Smooth muscle cell (in vitro differentiated cells): ENCODE measurements around the gene F8. TPM values are rescaled to one million over a fixed set of nuclear protein-coding genes. Genes with fewer than 3 reads are reported as not detected.
"Not testable (repeated sequence)": the region's sequence is repeated elsewhere in the genome, so short reads cannot be mapped to it uniquely, and the experiment has no call there.

Experiments
- DNase-seq: peaks from one replicate; lab custom pipeline; 2025; ENCODE audit not compliant: unreplicated experiment; lab: John Stamatoyannopoulos, UW
- H2AFZ ChIP-seq: fragments of 200-600 bp; sonication (generic); 2 replicates; pipeline ENCODE4 v1.6.0; 2016; ENCODE audit warnings: antibody characterized with exemption, low read depth, mild to moderate bottlenecking
- H3F3A ChIP-seq: fragments of 200-600 bp; sonication (generic); 2 replicates; pipeline ENCODE4 v1.6.0; 2017; ENCODE audit warnings: antibody characterized with exemption, low read depth
- H3K27ac ChIP-seq: fragments of 200-600 bp; sonication (generic); 2 replicates; pipeline ENCODE4 v1.5.1; 2016; ENCODE audit warnings: low read depth, mild to moderate bottlenecking
- H3K27me3 ChIP-seq: fragments of 200-600 bp; sonication (generic); 2 replicates; pipeline ENCODE4 v1.6.1; 2016; ENCODE audit warnings: low read depth, mild to moderate bottlenecking
- H3K36me3 ChIP-seq: fragments of 200-600 bp; sonication (generic); 2 replicates; pipeline ENCODE4 v1.5.1; 2016; ENCODE audit warnings: low read depth
- H3K4me1 ChIP-seq: fragments of 200-600 bp; sonication (generic); 2 replicates; pipeline ENCODE4 v1.5.1; 2016; ENCODE audit warnings: low read depth
- H3K4me2 ChIP-seq: fragments of 200-600 bp; sonication (generic); 2 replicates; pipeline ENCODE4 v1.6.0; 2016; ENCODE audit warnings: mild to moderate bottlenecking
- H3K4me3 ChIP-seq: fragments of 200-600 bp; sonication (generic); 2 replicates; pipeline ENCODE4 v1.5.1; 2016; ENCODE audit warnings: mild to moderate bottlenecking
- H3K79me2 ChIP-seq: fragments of 200-600 bp; sonication (generic); 2 replicates; pipeline ENCODE4 v1.6.0; 2016; ENCODE audit warnings: low read depth, mild to moderate bottlenecking
- H3K9ac ChIP-seq: fragments of 200-600 bp; sonication (generic); 2 replicates; pipeline ENCODE4 v1.6.0; 2016; ENCODE audit warnings: low read depth
- H3K9me3 ChIP-seq: fragments of 200-600 bp; sonication (generic); replicated peaks from 2 replicates; pipeline ENCODE4 v1.5.1; 2016; ENCODE audit warnings: low read depth
- H4K20me1 ChIP-seq: fragments of 200-600 bp; sonication (generic); 2 replicates; pipeline ENCODE4 v1.6.0; 2016; ENCODE audit warnings: low read depth
- CTCF ChIP-seq: fragments of 200-600 bp; sonication (generic); IDR thresholded peaks from 2 replicates; pipeline ENCODE4 v1.5.1; 2017; ENCODE audit warnings: borderline replicate concordance, mild to moderate bottlenecking, antibody characterized with exemption; ENCODE audit not compliant: insufficient read depth, poor library complexity, severe bottlenecking
- WGBS: methylation state at CpG from one replicate; pipeline ENCODE4 v1.1.7; 2016; ENCODE audit warnings: low lambda C conversion rate; 5-methylcytosine and 5-hydroxymethylcytosine counted together
- polyA plus RNA-seq: library from polyadenylated mRNA; unstranded; fragments of >200 nt; fragmentation: Nextera tagmentation; extraction: Ambion mirVana; gene quantifications from 2 replicates; pipeline ENCODE4 v1.2.1, GENCODE V29; 2016
- total RNA-seq: library from RNA; depleted of rRNA; stranded (reverse); fragments of >200 nt; gene quantifications from 2 replicates; pipeline ENCODE4 v1.2.3, GENCODE V29; 2014

F8 gene
- total and polyA plus RNA-seq, 2 experiments from 2014 or later = 1.9 to 3.3 TPM

- Histone ChIP-seq H3K4me2 (no peak overlapping the region), H3K4me3 (no peak overlapping the region), H3K9me3 (no peaks in the 10 kb centered on the region), H3F3A (no peaks in the 10 kb centered on the region), H3K4me1 (no peaks in the 10 kb centered on the region), H3K79me2 (no peaks in the 10 kb centered on the region), H3K27me3 (no peaks in the 10 kb centered on the region), H4K20me1 (no peaks in the 10 kb centered on the region), H3K27ac (no peak overlapping the region), H3K36me3 (no peaks in the 10 kb centered on the region), H3K9ac (no peak overlapping the region), H2AFZ (no peak overlapping the region)
- no peak for DNase-seq
- no peak for TF ChIP-seq CTCF
- 52% methylated on average over 1 of the region's 1 CpG for WGBS
Measured at GRCh38 chrX:154902408-154902807, 120.1 kb downstream of the F8 start.

GRCh38 chrX:154900323-154900722 is 122.2 kb downstream of the F8 start:
- no peaks in the 10 kb centered on the region for H3K27me3 ChIP-seq
- no peak for TF ChIP-seq CTCF
- H2AFZ ChIP-seq = no peak overlapping the region
- no peaks in the 10 kb centered on the region for H3K9me3 ChIP-seq
- H4K20me1 ChIP-seq = no peaks in the 10 kb centered on the region
- no peak for DNase-seq
- H3K79me2 ChIP-seq = no peaks in the 10 kb centered on the region
- H3K36me3 ChIP-seq = no peaks in the 10 kb centered on the region
- no peak overlapping the region for H3K27ac ChIP-seq
- H3K9ac ChIP-seq = no peak overlapping the region
- H3K4me2 ChIP-seq = no peak overlapping the region
- no peak overlapping the region for H3K4me3 ChIP-seq
- H3K4me1 ChIP-seq = no peaks in the 10 kb centered on the region
- H3F3A ChIP-seq = no peaks in the 10 kb centered on the region
- 85% methylated on average over 8 of the region's 8 CpGs for WGBS

GRCh38 chrX:154892296-154892695 is 130.2 kb downstream of the F8 start:
- H3K4me2 ChIP-seq = no peak overlapping the region
- no peaks in the 10 kb centered on the region for H3K79me2 ChIP-seq
- no peaks in the 10 kb centered on the region for H3K4me1 ChIP-seq
- no peak for DNase-seq
- no peaks in the 10 kb centered on the region for H3K9me3 ChIP-seq
- TF ChIP-seq CTCF = no peak
- H3F3A ChIP-seq = no peaks in the 10 kb centered on the region
- no peaks in the 10 kb centered on the region for H3K36me3 ChIP-seq
- H3K9ac ChIP-seq = no peak overlapping the region
- no peaks in the 10 kb centered on the region for H3K27me3 ChIP-seq
- no peak overlapping the region for H3K4me3 ChIP-seq
- no peaks in the 10 kb centered on the region for H4K20me1 ChIP-seq
- no peak overlapping the region for H3K27ac ChIP-seq
- H2AFZ ChIP-seq = no peak overlapping the region
- 61% methylated on average over 1 of the region's 1 CpG for WGBS

- H3K27ac ChIP-seq = no peak overlapping the region
- DNase-seq = no peak
- no peak overlapping the region for H3K9ac ChIP-seq
- no peaks in the 10 kb centered on the region for H4K20me1 ChIP-seq
- H3K27me3 ChIP-seq = no peaks in the 10 kb centered on the region
- no peaks in the 10 kb centered on the region for H3F3A ChIP-seq
- H3K4me1 ChIP-seq = no peaks in the 10 kb centered on the region
- 46% methylated on average over 1 of the region's 1 CpG for WGBS
- H3K9me3 ChIP-seq = no peaks in the 10 kb centered on the region
- TF ChIP-seq CTCF = no peak
- no peak overlapping the region for H2AFZ ChIP-seq
- no peaks in the 10 kb centered on the region for H3K79me2 ChIP-seq
- H3K4me3 ChIP-seq = no peak overlapping the region
- H3K4me2 ChIP-seq = no peak overlapping the region
- H3K36me3 ChIP-seq = no peaks in the 10 kb centered on the region
Measured at GRCh38 chrX:154890990-154891639, 131.4 kb downstream of the F8 start.

GRCh38 chrX:154886789-154887221 is 135.7 kb downstream of the F8 start:
- not testable (repeated sequence) for H2AFZ ChIP-seq, DNase-seq, H3K9ac ChIP-seq, H3K4me2 ChIP-seq, H3K27me3 ChIP-seq, H3K9me3 ChIP-seq, H3K4me1 ChIP-seq, H3K27ac ChIP-seq, H3K36me3 ChIP-seq, H3K79me2 ChIP-seq, H3F3A ChIP-seq, H3K4me3 ChIP-seq, H4K20me1 ChIP-seq
- WGBS = no CpG with 5 or more reads among the region's 62 CpGs
